CD1c-positive myeloid dendritic cell (primary cell): ENCODE results near the gene KIF5B.
"Not testable (repeated sequence)": the region's sequence is repeated elsewhere in the genome, so short reads cannot be mapped to it uniquely, and the experiment has no call there.

Source experiments
- DNase-seq: peaks from one replicate; pipeline ENCODE4 v3.0.0-alpha.2; 2016; ENCODE audit errors: extremely low spot score

The KIF5B gene

DNA sequence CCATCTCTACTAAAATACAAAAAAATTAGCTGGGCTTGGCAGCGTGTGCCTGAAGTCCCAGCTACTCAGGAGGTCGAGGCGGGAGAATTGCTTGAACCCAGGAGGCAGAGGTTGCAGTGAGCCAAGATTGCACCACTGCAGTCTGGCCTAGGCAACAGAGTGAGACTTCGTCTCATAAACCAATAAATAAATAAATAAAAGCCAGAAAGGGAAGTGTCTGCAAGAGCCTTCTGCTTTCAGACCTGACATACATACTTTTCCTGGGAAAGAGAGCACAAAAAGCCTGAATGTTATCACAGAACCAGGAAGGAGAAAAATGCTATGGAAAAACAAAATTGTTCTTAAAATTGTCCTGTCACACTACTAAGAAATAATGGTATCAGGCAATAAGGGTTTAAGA is 4.1 kb upstream of the KIF5B start:
- DNase-seq = peak; percentile 50

DNA sequence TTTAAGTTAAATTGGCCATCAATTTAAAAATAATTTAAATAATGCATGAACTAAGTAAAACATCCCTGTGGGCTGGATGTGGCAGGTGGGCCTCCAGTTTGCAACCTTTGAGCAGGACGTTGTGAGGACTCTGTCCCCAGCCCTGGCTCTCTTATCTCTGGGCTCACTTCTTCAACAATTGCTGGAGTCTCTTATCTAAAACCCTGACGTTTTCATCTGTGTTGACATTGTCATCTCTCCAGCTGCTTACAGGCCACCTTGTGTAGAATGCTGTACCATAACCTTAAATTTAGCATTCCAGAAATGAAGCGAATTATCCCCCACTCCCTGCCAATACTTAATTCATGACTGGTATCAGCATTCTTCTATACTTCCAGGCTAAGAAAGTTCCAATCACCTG is 3.2 kb upstream of the KIF5B start:
- DNase-seq = no peak

DNA sequence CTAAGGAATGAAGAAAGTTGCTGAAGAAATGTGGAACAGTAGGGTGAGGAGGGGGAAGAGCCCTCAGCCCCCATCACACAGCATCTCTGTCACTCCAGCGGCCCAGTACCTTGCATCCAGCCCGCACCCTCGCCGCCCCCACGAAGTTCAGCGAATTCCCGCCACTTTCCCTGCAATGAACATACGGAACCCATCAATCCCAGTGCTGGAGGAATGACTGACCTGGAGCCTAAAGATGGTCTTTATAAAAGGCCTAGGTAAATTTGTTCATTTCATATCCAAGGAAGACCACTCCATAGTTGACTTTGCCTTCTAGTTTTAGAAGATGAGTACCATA is 779 bp upstream of the KIF5B start:
- DNase-seq = no peak

DNA sequence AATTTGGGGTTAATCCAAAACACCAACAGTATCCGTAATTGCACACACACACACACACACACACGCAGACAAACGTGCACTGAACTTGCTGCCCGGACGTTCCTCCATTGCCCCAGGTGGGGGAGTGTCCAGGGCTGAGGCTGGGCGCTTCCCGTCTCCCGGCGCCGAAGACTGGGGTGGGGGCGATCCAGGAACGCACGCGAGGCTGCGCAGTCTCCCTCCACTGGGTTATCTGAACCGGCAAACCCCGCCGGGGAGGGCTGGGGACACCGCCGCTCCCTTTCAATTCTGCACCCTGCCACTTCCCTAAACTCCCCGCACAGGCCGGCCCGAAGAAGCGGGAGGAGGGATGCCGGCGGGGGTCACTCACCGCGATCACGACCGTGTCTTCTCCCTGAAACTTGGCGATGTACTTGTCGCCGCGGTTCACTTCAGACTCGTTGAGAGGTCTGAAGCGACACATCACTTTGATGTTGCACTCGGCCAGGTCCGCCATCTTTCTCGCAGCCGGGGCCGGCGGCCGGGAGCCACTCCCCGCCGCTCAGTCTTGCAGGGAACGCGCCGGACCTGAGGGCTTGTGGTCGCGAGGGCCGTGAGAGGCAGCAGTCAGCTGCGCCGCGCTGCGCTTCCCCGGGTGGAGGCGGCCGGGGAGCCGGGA is 618 bp downstream of the KIF5B start:
- DNase-seq = peak; percentile 82

DNA sequence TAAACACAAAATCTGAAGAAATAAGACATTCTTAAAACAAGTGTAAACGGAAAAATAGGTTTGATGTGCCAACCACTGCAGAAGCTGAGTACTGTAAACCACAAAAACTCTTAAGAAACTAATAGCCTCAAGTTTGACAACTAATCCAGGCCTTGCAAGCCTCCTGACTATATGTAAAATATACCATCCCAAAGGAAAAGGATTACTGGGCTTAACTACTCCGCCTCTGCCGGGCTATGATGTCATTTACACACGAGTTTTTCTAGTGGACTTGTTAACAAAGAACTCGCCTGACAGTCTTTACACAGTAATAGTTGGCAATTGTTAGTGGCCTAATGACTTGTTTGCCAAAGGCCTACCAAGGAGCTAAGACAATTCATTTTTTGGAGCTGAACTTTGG is 2.1 kb downstream of the KIF5B start:
- DNase-seq = peak; percentile 33

DNA sequence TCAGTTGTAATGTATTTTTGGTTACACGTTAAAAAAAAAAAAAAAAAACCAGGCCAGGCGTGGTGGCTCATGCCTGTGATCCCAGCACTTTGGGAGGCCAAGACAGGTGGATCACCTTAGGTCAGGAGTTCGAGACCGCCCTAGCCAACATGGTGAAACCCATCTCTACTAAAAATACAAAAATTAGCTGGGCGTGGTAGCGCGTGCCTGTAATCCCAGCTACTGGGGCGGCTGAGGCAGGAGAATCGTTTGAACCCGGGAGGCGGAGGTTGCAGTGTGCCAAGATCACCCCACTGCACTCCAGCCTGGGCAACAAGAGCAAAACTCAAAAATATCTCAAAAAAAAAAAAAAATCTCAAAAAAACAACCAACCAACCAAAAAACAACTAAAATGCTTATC is 2.8 kb downstream of the KIF5B start:
- not testable (repeated sequence) for DNase-seq

DNA sequence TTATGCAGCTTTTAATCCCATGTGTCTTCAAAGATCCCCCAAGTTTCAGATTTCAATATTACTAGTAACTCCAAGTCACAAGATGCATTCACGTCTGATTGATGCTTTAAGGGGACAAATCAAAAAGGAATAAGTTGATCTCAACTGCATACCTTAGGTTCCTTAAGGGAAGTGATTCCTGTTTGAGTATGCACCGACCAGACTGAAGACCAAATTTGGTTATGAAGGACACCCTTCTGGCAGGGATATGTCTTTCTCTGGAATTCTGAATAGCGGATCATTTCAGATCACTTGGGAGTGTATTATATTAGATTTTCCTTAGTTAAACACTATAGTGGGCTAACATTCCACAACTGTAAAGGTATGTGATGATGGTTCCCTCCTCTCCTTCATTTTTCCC is 4.3 kb downstream of the KIF5B start:
- no peak for DNase-seq

DNA sequence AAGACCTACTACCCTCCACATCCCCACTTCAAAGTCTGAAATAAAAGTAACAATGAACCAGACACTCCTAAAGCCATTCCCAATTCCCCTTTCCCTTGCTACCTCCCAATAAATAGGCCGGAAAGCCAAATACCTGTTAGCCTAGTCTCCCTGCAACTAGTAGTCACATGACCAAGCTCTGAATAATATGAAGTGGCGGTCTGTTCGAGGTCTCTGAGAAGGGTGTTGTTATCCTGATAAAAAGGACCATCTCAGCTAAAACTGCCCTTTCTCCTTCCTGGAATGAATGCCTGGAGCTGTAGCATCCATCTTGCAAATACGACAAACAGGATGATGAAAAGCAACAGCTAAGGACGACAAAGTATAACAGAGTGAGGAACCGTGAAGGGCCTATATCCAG is 6.0 kb downstream of the KIF5B start:
- DNase-seq = no peak

DNA sequence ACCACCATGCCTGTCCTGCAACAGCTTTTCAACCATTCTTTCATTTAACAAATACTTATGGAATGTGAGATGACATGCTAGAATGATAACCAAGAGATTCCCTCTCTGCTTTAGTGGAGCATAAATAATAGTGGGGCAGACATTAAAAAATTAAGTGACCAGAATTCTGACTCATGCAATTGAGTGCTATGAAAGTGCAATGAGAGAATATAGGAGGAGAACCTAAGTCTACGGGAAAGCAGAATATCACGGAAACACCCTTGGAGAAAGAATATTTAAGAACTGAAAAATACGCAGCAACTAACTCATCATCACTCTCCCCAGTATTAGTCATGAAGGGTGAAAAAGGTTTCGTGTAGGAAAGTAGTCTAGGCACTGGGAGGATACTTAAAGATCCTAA is 7.1 kb downstream of the KIF5B start:
- DNase-seq = no peak

DNA sequence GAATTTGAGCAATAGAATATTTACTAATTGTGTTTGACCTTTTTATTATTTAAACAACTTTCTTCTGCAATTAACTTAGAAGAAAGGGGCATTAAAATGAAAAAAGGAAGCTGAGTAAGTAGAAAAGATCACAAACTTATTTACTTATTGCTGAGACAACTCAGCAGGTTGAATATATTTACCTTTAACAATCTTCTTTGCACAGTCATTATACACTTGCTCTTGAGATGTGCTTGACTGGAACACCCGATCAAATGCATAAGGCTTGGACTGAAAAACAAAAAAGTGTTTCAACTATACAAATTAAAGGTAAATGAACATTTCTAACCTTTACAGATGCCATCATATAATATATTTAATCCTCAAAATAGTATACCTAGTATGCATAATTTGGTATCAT is 7.9 kb downstream of the KIF5B start:
- DNase-seq = no peak

DNA sequence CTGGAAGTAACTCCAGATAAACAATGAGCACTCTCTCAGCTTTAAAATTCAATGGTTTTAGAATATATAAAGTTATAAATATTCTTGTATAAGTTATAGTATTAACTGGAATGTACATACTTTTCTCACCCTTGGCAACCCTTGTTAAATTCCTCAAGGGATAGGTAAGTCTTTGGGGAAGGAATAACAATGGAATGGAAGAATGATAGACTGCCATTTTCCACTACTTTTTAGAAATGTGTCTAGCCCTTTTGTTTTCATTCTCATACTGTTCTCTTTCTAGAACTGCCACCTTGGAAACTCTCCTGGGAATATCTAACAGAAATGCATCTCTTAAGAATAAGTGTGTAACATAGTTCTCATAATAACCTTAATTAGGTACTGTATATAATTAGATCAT is 8.3 kb downstream of the KIF5B start:
- no peak for DNase-seq

DNA sequence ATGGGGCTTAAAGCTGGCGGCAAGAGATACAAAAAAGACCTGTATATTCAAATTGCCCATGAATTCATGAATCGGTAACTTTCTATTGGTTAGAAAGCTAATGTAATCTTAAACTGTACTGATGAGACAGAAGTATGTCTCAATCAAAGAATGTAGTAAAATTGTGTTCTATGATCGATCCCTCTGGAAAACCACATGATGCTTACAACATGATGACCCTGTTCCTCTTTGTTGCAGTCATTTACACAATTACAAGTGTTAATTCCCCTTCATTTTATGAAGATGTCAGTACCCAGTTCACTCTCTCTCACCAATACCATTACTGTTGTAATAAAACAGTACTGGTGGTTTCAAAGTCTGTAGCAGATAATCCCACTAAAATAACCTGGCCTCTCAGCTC is 10.1 kb downstream of the KIF5B start:
- DNase-seq = peak; percentile 26

DNA sequence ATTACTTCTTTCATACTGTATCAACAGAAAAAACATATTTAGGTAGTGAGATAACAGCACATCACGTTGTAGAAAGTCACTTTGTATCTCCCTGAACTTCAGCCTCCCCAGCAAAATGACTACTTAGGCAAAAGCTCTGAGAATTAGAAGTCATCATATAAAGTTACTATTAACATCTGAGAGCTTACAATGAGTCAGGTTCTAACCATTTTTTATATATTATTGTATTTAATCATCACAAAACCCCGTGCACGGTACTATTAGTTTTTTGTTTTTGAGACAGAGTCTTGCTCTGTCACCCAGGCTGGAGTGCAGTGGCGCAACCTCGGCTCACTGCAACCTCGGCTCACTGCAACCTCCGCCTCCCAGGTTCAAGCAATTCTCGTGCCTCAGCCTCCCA is 13.5 kb downstream of the KIF5B start:
- not testable (repeated sequence) for DNase-seq

DNA sequence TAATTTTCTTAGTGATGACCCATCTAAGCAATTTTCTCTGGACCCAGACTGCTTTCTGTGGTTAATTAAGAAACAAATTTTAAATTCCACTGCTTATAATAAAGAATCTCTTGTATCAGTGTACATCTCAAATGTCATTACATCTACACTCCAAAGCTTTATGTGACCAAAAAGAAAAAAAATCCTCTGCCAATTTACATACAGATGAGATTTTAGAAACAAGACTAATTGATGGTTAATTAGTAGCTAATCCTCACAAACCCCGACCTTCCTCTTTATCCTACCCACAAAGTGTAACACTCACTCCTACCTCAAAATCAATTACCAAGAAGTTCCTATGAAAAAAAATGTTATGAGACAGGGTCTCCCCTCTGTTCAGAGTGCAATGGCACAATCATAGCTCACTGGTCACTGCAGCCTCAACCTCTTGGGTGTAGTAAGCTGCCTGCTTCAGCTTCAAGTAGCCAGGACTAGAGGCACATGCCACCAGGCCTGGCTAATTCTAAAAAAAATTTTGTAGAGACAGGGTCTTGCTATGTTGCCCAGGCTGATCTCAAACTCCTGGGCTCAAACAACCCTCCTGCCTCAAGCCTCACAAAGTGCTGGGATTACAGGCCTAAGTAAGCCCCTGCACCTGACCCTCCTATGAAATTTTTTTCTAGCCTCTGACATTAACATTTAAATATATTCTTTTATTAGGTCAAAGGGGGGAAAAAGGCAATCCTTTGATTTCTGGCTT is 14.8 kb downstream of the KIF5B start:
- DNase-seq = no peak

DNA sequence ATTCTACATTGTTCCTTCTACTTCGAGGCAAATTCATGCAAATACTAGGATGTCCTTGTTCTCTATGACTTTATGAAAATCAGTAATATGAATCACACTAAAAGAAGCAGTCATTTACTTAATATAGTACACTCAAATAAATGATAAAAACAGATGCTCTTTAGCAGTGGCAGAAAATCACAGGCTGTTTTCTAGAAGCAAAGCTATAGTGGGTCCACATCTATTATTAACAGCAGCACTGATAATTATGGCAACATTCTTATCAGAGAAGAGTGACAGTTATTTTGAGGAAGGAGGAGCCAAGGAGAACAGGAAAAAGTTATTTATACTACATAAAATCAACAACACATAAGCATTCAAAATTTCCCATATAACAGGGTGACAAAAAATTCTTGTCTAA is 16.5 kb downstream of the KIF5B start:
- no peak for DNase-seq

DNA sequence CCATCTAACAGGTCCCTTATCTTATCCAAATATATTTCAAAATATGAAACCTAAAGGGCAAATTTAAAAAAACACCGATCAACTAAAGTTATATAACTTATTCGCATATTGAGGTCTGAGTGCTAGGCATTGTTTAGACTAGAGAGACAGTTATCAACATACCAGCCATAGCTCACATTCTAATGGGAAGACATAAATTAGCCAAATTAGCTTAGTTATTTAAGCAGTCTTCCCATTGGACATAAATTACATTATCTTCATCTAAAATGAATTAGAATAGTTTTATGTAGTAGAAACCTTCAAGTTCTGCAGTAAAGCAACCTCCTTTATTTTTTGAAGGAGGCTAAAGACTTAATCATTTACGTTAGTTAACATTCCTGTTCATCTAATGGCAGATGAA is 17.4 kb downstream of the KIF5B start:
- no peak for DNase-seq

DNA sequence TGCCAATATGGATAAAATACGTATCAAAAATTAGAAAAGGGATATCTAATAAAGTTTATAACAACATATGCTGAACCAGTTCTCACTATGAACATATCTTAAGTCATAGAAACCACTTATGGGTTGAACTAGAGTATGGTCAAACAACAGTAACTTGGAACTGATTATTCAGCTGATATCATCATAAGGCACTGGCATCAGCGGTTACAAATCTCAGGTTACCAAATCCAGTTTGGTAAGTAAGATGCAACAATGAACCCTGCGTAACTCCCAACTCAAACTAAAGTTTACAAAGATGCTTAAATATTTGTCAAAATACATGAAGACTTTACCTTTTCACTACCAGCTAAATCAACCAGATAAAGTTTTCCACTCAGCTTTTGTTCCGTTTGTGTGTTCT is 19.3 kb downstream of the KIF5B start:
- DNase-seq = no peak

DNA sequence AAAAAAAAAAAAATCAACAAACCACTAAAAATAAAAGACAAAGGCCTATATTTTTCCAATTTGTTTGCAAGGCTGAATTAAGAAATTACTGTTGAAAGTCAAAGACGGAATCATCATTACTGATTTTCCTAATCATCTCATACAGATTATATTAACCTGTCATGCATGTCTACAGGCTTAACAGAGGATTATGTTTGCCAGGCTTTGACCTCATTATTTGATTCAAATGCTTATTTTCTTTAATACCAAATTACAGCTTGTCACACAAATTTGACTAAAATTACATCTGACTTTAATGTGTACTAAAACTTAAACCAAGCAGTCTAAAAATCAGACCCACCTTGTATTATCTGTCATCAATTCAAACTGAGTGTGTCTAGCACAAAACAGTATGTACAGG is 21.2 kb downstream of the KIF5B start:
- no peak for DNase-seq

DNA sequence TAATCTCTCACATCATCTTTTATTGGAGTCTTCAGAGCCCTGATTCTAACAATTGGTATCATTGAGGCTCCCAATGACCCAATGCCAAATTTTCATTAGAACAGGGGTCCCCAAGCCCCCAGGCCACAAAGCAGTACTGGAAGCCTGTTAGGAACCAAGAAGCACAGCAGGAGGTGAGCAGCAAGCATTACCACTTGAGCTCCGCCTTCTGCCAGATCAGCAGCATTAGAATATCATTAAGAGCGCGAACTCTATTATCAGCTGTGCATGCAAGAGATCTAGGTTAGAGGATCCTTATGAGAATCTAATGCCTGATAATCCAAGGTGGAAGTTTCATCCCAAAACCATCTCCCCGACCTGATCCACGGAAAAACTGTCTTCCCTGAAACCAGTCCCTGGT is 23.1 kb downstream of the KIF5B start:
- no peak for DNase-seq

DNA sequence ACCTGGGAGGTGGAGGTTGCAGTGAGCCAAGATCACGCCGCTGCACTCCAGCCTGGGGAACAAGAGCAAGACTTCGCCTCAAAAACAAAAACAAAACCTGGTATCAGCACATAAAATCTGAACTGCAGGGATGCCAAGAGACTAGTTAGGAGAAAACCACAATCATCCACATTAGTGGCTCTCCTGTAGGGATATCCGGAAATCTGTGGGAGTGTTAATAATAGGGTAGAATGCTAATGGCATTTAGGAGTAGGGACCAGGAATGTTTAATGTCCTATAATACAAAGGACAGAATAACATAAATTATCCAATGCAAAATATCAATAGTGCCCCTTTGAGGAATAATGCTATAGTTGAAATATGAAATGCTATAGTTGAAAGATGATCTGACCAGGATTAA is 24.3 kb downstream of the KIF5B start:
- no peak for DNase-seq

DNA sequence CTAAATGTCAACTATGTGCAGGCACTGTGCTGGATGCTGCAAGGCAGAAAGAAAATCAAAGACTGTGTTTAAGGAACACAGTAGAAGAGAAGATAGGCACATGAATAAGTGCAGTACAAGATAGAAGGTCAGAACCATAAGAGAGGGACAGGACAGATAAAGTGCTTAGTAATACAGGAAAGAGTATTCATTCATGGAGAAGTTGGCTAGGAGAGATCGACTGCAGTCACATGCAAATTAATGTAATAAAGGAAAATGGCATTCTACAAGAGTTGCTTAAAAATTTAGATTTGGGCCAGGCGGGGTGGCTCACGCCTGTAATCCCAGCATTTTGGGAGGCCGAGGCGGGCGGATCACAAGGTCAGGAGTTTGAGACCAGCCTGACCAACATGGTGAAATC is 24.8 kb downstream of the KIF5B start:
- no peak for DNase-seq

DNA sequence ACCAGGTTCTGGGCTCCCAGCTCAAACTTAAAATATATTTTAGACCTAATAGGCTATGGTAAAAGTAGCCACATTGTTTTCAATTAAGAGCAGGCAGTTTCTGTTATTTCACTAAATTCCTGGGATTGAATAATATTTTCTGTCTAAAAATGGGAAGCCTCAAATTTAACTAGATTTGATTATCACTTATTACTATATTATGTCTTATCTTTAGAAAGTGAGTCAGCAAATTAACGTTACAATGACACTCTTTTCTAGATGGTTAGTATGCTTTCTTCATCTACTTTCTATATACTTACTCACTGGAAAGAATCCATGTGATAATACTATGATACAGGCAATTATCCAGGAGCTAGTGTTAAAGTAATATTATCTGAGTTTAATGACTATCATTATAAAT is 27.5 kb downstream of the KIF5B start:
- DNase-seq = no peak

DNA sequence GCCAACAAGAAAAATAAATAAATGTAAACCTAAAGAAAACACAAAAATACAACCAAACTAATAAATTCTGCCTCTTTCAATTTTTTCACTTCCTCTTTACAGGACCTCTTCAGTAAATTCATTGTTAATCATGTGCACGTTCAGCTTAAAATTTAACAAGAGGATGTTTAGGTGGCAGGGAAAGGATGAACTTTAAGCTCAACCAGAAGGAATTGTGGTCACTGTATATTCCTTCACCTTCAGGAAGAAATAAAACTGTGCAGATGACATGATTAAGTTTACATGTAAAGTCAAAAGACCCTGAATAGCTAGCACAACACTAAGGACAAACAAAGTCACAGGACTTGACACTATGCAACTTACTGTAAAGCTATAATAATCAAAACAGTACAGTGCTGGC is 33.0 kb downstream of the KIF5B start:
- peak; percentile 10 for DNase-seq

DNA sequence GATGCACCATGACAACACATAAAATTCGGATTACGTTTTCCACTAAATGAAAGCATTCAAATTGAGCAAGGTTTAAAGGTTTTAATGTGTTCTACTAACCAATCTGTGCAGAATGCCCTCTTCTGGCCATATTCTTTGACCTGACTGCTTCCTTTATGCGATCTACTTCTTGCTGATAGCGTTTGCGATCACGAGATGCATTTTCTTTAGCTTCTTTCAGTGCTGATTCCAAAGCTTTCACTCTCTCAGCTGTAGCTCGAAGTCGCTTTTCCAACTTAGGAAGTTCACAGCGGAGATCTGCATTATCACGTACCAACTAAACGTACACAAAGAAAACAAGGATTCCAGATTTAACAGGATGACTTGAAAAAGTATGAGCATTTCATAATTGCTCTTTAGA is 39.2 kb downstream of the KIF5B start:
- no peak for DNase-seq
